GM13976 (cell line): ENCODE data around the gene SLC38A5.

ENCODE experiments used
- DNase-seq: peaks from one replicate; pipeline ENCODE4 v3.0.0; 2012; ENCODE audit warnings: low spot score
- CTCF ChIP-seq: IDR thresholded peaks from 2 replicates; pipeline ENCODE4 v1.5.1; 2012; ENCODE audit warnings: borderline replicate concordance, mild to moderate bottlenecking; ENCODE audit not compliant: insufficient read depth; ENCODE audit errors: extremely low read depth, missing control alignments, control extremely low read depth
- in situ Hi-C: fragments of 300-500 bp; cut with MboI; formaldehyde crosslinking; loops from one replicate; pipeline ENCODE4 v1.12.0; 2022; ENCODE audit warnings: low sequenced_read_pairs, mixed read lengths, inconsistent platforms; ENCODE audit not compliant: unreplicated experiment

Gene SLC38A5

GRCh38 chrX:48492293-48492910 is 22.3 kb upstream of the SLC38A5 start:
- DNase-seq = no peak
- in situ Hi-C loops = no loop called here
- TF ChIP-seq CTCF = no peak

- no peak for DNase-seq
- no peak for TF ChIP-seq CTCF
- in situ Hi-C loops = no loop called here
Observed at GRCh38 chrX:48491809-48492208, 21.7 kb upstream of the SLC38A5 start.

- no peak for DNase-seq
- no peak for TF ChIP-seq CTCF
- in situ Hi-C loops = no loop called here
Observed at GRCh38 chrX:48490661-48491060, 20.6 kb upstream of the SLC38A5 start.

- TF ChIP-seq CTCF = no peak
- in situ Hi-C loops = no loop called here
- no peak for DNase-seq
Observed at GRCh38 chrX:48489892-48490291, 19.8 kb upstream of the SLC38A5 start.

- no peak for DNase-seq
- in situ Hi-C loops = no loop called here
- no peak for TF ChIP-seq CTCF
Observed at GRCh38 chrX:48489296-48489695, 19.2 kb upstream of the SLC38A5 start.

- no peak for TF ChIP-seq CTCF
- in situ Hi-C loops = no loop called here
- DNase-seq = no peak
Observed at GRCh38 chrX:48488034-48488433, 18.0 kb upstream of the SLC38A5 start.
